Ishikawa (cell line): ENCODE measurements around the gene ACKR1.

ENCODE experiments used
- CEBPB ChIP-seq: IDR thresholded peaks from 2 replicates; pipeline ENCODE4 v1.6.1; 2012
- CREB1 ChIP-seq: IDR thresholded peaks from 2 replicates; pipeline ENCODE4 v1.6.1; 2012; ENCODE audit warnings: low read depth
- EGR1 ChIP-seq: IDR thresholded peaks from 2 replicates; pipeline ENCODE4 v1.6.1; 2012
- EP300 ChIP-seq: IDR thresholded peaks from 2 replicates; pipeline ENCODE4 v1.6.1; 2012; ENCODE audit warnings: borderline replicate concordance
- FOXM1 ChIP-seq: IDR thresholded peaks from 2 replicates; pipeline ENCODE4 v1.6.1; 2012; ENCODE audit warnings: low read depth, borderline replicate concordance
- MAX ChIP-seq: IDR thresholded peaks from 2 replicates; pipeline ENCODE4 v1.6.1; 2012
- NFIC ChIP-seq: IDR thresholded peaks from 2 replicates; pipeline ENCODE4 v1.6.1; 2012
- RAD21 ChIP-seq: IDR thresholded peaks from 2 replicates; pipeline ENCODE4 v1.6.1; 2012; ENCODE audit warnings: low read depth
- REST ChIP-seq: IDR thresholded peaks from 2 replicates; pipeline ENCODE4 v1.6.1; 2012; ENCODE audit warnings: low read depth, mild to moderate bottlenecking
- TAF1 ChIP-seq: IDR thresholded peaks from 2 replicates; pipeline ENCODE4 v1.6.1; 2012; ENCODE audit warnings: low read depth, mild to moderate bottlenecking
- TCF12 ChIP-seq: IDR thresholded peaks from 2 replicates; pipeline ENCODE4 v1.6.1; 2012; ENCODE audit warnings: low read depth
- TEAD4 ChIP-seq: IDR thresholded peaks from 2 replicates; pipeline ENCODE4 v1.6.1; 2012
- USF1 ChIP-seq: IDR thresholded peaks from 2 replicates; pipeline ENCODE4 v1.6.1; 2012
- YY1 ChIP-seq: IDR thresholded peaks from 2 replicates; pipeline ENCODE4 v1.6.1; 2012; ENCODE audit warnings: low read depth
- ZBTB7A ChIP-seq: IDR thresholded peaks from 2 replicates; pipeline ENCODE4 v1.6.1; 2012; ENCODE audit warnings: low read depth

ACKR1 gene

GRCh38 chr1:159204161-159205141 lies at the start of gene ACKR1:
Gene ACKR1, plus strand, starts transcription at chr1:159204875. Its CDS starts 85 bp downstream, at chr1:159204960.
- TF ChIP-seq TCF12 (no peak), MAX (no peak), CEBPB (no peak), NFIC (no peak), ZBTB7A (no peak), TEAD4 (no peak), YY1 (no peak), EP300 (no peak)

GRCh38 chr1:159161001-159161718 lies 43.5 kb upstream of the ACKR1 start:
- no peak for TF ChIP-seq REST
- TF ChIP-seq RAD21, result peak; percentile 85

- TF ChIP-seq NFIC (no peak), USF1 (no peak), CEBPB (no peak), CREB1 (no peak), EP300 (no peak), TEAD4 (no peak), EGR1 (no peak), TAF1 (no peak), MAX (no peak), TCF12 (no peak)
Measured at GRCh38 chr1:159161719-159162026, 43.0 kb upstream of the ACKR1 start.

GRCh38 chr1:159162516-159163265 lies 42.0 kb upstream of the ACKR1 start:
- TF ChIP-seq ZBTB7A (no peak), TAF1 (no peak), CREB1 (no peak), REST (no peak), MAX (no peak), USF1 (no peak), CEBPB (no peak), NFIC (no peak), TCF12 (no peak), TEAD4 (no peak), EGR1 (no peak), YY1 (no peak), FOXM1 (no peak), EP300 (no peak), RAD21 (no peak)

- TF ChIP-seq REST (no peak), CREB1 (no peak), FOXM1 (no peak), USF1 (no peak), NFIC (no peak), ZBTB7A (no peak), EP300 (no peak), MAX (no peak), EGR1 (no peak), TAF1 (no peak), TEAD4 (no peak), CEBPB (no peak), YY1 (no peak), TCF12 (no peak)
Measured at GRCh38 chr1:159163614-159164228, 41.0 kb upstream of the ACKR1 start.
